ENCODE results near the gene LRRC8C.

Gene LRRC8C

DNA sequence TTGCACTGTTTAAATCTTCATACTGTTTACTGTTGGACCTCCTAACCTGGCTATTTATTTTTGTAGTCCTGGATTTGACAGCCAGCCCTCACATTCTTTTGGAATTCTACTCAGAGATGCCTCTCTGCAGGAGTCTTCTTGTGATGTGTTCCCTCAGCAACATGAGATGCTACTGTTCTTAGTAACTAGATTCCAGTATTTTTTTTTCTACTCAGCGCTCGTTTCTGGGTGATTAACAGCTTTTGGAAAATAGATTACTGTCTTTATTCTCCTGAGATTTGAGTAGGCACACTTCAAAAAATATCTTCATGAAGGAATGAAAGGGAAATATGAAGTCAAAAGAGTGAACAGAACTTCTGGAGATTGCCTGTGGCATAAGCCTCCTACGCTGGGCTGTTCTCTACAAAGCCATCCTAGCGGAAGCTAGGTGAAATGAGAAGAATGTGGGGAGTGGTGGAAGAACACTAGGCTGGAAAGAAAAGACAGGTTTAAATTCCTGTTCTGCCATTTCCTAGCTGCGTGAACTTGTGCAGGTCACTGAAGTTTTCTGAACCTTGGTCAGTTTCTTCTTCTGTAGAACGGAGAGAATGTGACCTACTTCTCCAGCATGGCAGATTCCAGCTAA is 75.9 kb downstream of the LRRC8C start:
- H3K9me2 ChIP-seq (replicated peaks; ENCODE audit: low read depth, low read length): no peaks in the 10 kb centered on the region
- no peak for TF ChIP-seq EZH2phosphoT487 (IDR thresholded peaks at IDR 0.05; ENCODE audit: borderline replicate concordance)
- TF ChIP-seq, protein P1, sequence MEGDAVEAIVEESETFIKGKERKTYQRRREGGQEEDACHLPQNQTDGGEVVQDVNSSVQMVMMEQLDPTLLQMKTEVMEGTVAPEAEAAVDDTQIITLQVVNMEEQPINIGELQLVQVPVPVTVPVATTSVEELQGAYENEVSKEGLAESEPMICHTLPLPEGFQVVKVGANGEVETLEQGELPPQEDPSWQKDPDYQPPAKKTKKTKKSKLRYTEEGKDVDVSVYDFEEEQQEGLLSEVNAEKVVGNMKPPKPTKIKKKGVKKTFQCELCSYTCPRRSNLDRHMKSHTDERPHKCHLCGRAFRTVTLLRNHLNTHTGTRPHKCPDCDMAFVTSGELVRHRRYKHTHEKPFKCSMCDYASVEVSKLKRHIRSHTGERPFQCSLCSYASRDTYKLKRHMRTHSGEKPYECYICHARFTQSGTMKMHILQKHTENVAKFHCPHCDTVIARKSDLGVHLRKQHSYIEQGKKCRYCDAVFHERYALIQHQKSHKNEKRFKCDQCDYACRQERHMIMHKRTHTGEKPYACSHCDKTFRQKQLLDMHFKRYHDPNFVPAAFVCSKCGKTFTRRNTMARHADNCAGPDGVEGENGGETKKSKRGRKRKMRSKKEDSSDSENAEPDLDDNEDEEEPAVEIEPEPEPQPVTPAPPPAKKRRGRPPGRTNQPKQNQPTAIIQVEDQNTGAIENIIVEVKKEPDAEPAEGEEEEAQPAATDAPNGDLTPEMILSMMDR (conservative IDR thresholded peaks at IDR 0.05; ENCODE audit: low read length): no peak
- no peaks in the 10 kb centered on the region for H4K20me1 ChIP-seq (ENCODE audit: insufficient read depth, low read length, poor library complexity, severe bottlenecking)
- H3K36me3 ChIP-seq (ENCODE audit: insufficient read depth, low read length): peaks cover 14% of the 10 kb centered on the region; the same call in 1 of the 2 replicates
- no peak overlapping the region for H2AFZ ChIP-seq (ENCODE audit: low read length)
- H3F3A ChIP-seq (ENCODE audit: low read depth): no peaks in the 10 kb centered on the region
- peaks cover 6% of the 10 kb centered on the region for H3K4me1 ChIP-seq (ENCODE audit: insufficient read depth, low read length, poor library complexity, severe bottlenecking)
- no peaks in the 10 kb centered on the region for H3K79me2 ChIP-seq (ENCODE audit: insufficient read depth, low read length)
- no peak overlapping the region for H3K4me3 ChIP-seq (ENCODE audit: low read length, poor library complexity, severe bottlenecking)
- H3K9me3 ChIP-seq (ENCODE audit: insufficient read depth, low read depth, low read length): no peaks in the 10 kb centered on the region
- no peak overlapping the region for H3K4me2 ChIP-seq (ENCODE audit: low read depth, low read length, poor library complexity, severe bottlenecking)
- H3K9ac ChIP-seq (ENCODE audit: low read depth, low read length, poor library complexity, severe bottlenecking): no peak overlapping the region
- H3K27me3 ChIP-seq (ENCODE audit: insufficient read depth, low read length, poor library complexity, severe bottlenecking): no peaks in the 10 kb centered on the region

DNA sequence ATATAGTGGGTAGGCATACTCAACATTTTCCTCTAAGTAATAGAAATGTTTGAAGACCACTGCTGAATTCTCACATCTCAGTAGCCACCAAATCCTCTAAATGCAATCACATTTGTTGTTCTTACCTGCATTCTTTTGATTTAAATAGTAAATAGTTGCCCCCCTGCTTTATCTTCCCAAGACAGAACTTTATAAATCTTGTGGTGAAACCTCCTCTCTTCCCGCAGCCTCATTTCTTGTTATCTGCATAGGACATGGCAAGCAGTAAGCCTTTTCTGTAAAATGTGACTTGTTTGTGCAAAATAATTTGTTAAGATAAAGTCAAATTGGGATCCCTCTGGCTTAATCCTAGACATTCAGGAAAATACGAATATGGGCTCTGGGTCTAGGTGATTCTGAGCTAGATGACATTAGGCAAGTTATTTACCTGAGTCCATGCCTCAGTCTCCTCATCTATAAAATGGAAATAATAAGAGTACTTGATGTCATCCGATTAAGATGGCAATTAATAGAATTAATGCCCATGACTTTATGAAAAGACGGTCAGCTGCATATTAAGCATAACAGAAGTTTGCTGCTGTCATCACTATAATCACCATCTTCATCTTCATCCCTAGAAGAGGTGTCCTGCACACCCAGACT is 77.7 kb downstream of the LRRC8C start:
- Histone ChIP-seq H3K4me3 (ENCODE audit: low read length, poor library complexity, severe bottlenecking) (no peak overlapping the region), H3K79me2 (ENCODE audit: insufficient read depth, low read length) (no peaks in the 10 kb centered on the region), H2AFZ (ENCODE audit: low read length) (no peak overlapping the region), H3K36me3 (ENCODE audit: insufficient read depth, low read length) (peaks cover 22% of the 10 kb centered on the region; the same call in 1 of the 2 replicates), H3F3A (ENCODE audit: low read depth) (no peaks in the 10 kb centered on the region), H3K4me1 (ENCODE audit: insufficient read depth, low read length, poor library complexity, severe bottlenecking) (no peaks in the 10 kb centered on the region), H3K9me2 (replicated peaks; ENCODE audit: low read depth, low read length) (no peaks in the 10 kb centered on the region), H3K27me3 (ENCODE audit: insufficient read depth, low read length, poor library complexity, severe bottlenecking) (no peaks in the 10 kb centered on the region), H3K4me2 (ENCODE audit: low read depth, low read length, poor library complexity, severe bottlenecking) (no peak overlapping the region), H4K20me1 (ENCODE audit: insufficient read depth, low read length, poor library complexity, severe bottlenecking) (no peaks in the 10 kb centered on the region), H3K9me3 (ENCODE audit: insufficient read depth, low read depth, low read length) (no peaks in the 10 kb centered on the region), H3K9ac (ENCODE audit: low read depth, low read length, poor library complexity, severe bottlenecking) (no peak overlapping the region)
- TF ChIP-seq, protein P1 (conservative IDR thresholded peaks at IDR 0.05; ENCODE audit: low read length): no peak
- TF ChIP-seq EZH2phosphoT487 (IDR thresholded peaks at IDR 0.05; ENCODE audit: borderline replicate concordance): no peak

DNA sequence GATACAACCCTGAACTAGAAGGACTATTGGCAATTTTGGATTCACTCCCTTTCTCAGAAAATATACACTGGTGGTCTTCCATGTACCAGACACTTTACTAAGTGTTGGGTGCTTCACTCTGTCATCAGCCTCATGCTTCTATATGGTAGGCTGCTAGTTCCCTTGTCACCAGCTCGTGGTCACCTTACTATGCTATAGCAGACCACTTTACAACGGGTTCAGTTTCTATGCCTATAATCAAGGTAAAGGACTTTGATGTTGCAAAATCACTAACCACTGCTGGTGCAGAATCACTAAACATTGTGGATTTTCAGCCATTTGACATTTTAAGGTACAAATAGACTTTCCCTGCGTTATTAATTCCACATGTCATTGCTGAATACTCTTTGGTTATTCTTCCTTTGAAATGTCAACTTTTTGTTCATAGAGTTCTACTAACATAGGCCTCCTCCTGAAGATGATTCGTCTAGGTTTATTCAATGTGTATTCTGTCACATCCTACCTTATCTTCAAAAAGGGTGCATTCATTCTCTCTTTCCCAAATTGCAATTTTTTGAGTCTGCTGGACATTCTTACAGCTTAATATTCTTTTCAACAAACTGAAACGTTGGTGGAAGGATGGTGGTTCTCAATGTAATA is 78.3 kb downstream of the LRRC8C start:
- Histone ChIP-seq H3K36me3 (ENCODE audit: insufficient read depth, low read length) (peaks cover 22% of the 10 kb centered on the region; the same call in 1 of the 2 replicates), H2AFZ (ENCODE audit: low read length) (no peak overlapping the region), H3K9ac (ENCODE audit: low read depth, low read length, poor library complexity, severe bottlenecking) (no peak overlapping the region), H3K9me3 (ENCODE audit: insufficient read depth, low read depth, low read length) (no peaks in the 10 kb centered on the region), H3K4me1 (ENCODE audit: insufficient read depth, low read length, poor library complexity, severe bottlenecking) (no peaks in the 10 kb centered on the region), H3K79me2 (ENCODE audit: insufficient read depth, low read length) (no peaks in the 10 kb centered on the region), H3K4me2 (ENCODE audit: low read depth, low read length, poor library complexity, severe bottlenecking) (no peak overlapping the region), H3K9me2 (replicated peaks; ENCODE audit: low read depth, low read length) (no peaks in the 10 kb centered on the region), H3F3A (ENCODE audit: low read depth) (no peaks in the 10 kb centered on the region), H4K20me1 (ENCODE audit: insufficient read depth, low read length, poor library complexity, severe bottlenecking) (no peaks in the 10 kb centered on the region), H3K27me3 (ENCODE audit: insufficient read depth, low read length, poor library complexity, severe bottlenecking) (no peaks in the 10 kb centered on the region), H3K4me3 (ENCODE audit: low read length, poor library complexity, severe bottlenecking) (no peak overlapping the region)
- no peak for TF ChIP-seq EZH2phosphoT487 (IDR thresholded peaks at IDR 0.05; ENCODE audit: borderline replicate concordance)
- TF ChIP-seq, protein P1 (conservative IDR thresholded peaks at IDR 0.05; ENCODE audit: low read length): no peak
